Neuron (in vitro differentiated cells): ENCODE data around the gene INAFM1.
"Not testable (repeated sequence)": the region's sequence is repeated elsewhere in the genome, so short reads cannot be mapped to it uniquely, and the experiment has no call there.

Experiments
- H2AFZ ChIP-seq: one replicate; pipeline ENCODE4 v1.6.1; 2013; ENCODE audit warnings: low read depth, mild to moderate bottlenecking, inconsistent platforms, low read length, moderate library complexity
- H3K27me3 ChIP-seq: one replicate; pipeline ENCODE4 v1.6.1; 2013; ENCODE audit warnings: low read length; ENCODE audit not compliant: insufficient read depth
- H3K36me3 ChIP-seq: one replicate; pipeline ENCODE4 v1.6.1; 2013; ENCODE audit warnings: low read length; ENCODE audit not compliant: insufficient read depth
- H3K4me1 ChIP-seq: one replicate; pipeline ENCODE4 v1.6.1; 2013; ENCODE audit warnings: low read length; ENCODE audit not compliant: insufficient read depth
- H3K4me3 ChIP-seq: 2 replicates; pipeline ENCODE4 v1.5.1; 2013; ENCODE audit warnings: mild to moderate bottlenecking, low read length, moderate library complexity
- H3K9me3 ChIP-seq: one replicate; pipeline ENCODE4 v1.6.1; 2013; ENCODE audit warnings: low read length

INAFM1 gene

DNA sequence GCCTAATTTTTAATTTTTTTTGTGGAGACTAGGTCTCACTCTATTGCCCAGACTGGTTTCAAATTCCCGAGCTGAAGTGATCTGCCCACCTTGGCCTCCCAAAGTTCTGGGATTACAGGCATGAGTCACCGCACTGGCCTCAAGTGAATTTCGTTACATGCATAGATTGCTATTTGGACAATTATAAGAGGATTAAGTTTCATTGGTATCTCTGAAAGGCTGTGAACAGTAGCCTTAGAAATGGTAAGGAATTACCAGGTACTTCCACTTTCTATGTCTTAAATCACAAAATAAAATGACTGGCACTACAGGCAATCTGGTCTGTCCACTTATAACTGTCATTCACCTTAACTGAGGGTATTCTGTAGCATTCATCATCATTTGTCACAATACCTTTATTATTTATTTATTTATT lies 21.2 kb upstream of the INAFM1 start:
- H2AFZ ChIP-seq: no peak overlapping the region
- no peak overlapping the region for H3K4me3 ChIP-seq
- no peaks in the 10 kb centered on the region for H3K9me3 ChIP-seq
- H3K4me1 ChIP-seq: peaks cover 10% of the 10 kb centered on the region
- no peaks in the 10 kb centered on the region for H3K27me3 ChIP-seq
- H3K36me3 ChIP-seq: peaks cover 2% of the 10 kb centered on the region

DNA sequence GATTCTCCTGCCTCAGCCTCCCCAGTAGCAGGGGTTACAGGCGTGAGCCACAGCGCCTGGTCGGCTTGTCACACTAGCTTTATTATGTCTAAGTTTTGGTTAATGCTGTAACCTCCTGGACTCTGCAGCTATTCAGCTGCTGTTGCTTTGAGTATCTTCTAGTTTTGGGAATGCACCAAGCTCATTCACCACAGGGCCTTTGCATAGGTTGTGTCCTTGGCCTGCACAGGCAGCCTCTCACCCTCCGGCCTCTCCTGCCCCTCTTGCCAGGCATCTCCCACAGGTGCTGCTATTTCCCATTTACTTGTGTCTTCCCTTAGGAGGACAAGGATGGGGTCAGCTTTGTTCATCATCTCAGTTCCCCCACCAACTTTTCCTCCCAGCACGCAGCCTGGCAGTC lies 20.7 kb upstream of the INAFM1 start:
- no peak overlapping the region for H3K4me3 ChIP-seq
- H3K27me3 ChIP-seq: no peaks in the 10 kb centered on the region
- H3K4me1 ChIP-seq: peaks cover 11% of the 10 kb centered on the region
- no peak overlapping the region for H2AFZ ChIP-seq
- H3K36me3 ChIP-seq: peaks cover 7% of the 10 kb centered on the region
- no peaks in the 10 kb centered on the region for H3K9me3 ChIP-seq

DNA sequence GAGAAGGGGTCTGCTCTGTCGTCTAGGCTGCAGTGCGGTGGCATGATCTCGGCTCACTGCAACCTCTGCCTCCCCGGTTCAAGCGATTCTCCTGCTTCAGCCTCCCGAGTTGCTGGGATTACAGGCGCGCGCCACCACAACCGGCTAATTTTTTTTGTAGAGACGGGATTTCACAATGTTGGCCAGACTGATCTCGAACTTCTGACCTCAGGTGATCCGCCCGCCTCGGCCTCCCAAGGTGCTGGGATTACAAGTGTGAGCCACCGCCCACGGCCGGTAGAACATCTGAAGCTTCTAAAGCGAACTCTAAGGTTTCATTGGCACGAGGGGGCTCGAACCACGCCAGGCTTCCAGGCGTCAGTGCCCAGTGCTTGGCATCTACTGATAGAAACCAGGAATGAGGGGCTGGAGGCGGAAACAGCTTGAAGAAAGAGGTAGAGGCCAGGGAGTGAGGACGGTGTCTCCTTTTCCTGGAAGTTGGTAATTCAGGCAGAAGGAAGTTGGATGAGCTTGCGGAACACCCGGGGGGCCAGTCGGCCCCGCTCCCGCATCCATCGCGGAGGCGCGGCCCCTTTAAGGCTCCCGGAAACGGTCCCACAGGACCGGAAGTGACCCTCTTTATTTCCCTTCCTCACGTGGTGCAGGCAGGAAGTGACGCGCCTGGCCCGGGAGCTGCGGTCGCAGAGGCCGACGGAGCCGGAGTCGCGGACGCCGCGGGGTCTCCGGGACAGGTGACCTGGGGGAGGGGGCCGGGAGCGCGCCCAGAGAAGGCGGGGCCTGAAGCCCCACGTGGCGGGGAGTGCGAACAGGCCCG lies 18.6 kb upstream of the INAFM1 start, which contains the start of gene CCDC9:
TSS of gene CCDC9 (plus strand) at position 647 of the 814 bp plus-strand sequence. CDS start 1,876 bp downstream, outside the sequence.
- H2AFZ ChIP-seq: peak within 1 kb of the TSS; percentile 52
- peaks cover under 1% of the 10 kb centered on the region for H3K9me3 ChIP-seq
- H3K36me3 ChIP-seq: peaks cover 26% of the 10 kb centered on the region
- H3K27me3 ChIP-seq: no peaks in the 10 kb centered on the region
- peak within 1 kb of the TSS; percentile 73 for H3K4me3 ChIP-seq
- peaks cover 11% of the 10 kb centered on the region for H3K4me1 ChIP-seq

DNA sequence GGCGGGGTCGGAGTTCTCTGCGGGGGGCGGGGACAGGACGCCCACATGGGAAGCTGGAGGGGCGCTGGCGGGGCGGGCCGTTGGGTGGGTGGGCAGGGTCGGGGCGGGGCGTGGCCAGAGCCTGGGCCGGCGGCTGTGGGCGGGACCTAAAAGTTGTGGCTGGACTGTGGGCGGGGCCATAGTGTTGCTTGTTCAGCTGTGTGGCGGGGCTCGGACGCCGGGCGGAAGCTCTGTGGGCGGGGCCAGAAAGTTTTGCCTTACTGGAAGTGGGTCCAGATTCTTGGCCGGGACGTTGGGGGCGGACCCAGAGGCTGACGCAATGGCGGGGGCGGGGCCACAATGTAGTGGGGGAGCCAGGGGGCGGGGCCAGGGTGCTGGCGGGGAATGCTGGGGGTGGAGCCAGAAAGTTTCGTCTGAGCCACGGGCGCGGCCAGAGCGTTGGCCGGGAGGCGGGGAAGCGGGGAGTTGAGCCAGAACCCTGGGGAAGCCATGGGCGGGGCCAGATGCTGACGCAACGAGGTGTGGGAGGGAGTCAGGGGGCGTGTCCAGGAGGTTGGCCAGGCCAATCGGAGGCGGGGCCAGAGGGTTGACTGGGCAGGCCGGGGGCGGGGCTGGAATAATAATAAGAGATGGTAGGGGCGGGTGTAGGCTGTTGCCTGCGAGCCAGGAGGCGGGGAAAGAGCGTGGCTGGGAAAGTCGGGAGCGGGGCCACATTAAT lies 17.8 kb upstream of the INAFM1 start:
- H3K4me1 ChIP-seq: peaks cover 11% of the 10 kb centered on the region
- peak overlapping the region; percentile 60 for H3K4me3 ChIP-seq
- peaks cover 30% of the 10 kb centered on the region for H3K36me3 ChIP-seq

DNA sequence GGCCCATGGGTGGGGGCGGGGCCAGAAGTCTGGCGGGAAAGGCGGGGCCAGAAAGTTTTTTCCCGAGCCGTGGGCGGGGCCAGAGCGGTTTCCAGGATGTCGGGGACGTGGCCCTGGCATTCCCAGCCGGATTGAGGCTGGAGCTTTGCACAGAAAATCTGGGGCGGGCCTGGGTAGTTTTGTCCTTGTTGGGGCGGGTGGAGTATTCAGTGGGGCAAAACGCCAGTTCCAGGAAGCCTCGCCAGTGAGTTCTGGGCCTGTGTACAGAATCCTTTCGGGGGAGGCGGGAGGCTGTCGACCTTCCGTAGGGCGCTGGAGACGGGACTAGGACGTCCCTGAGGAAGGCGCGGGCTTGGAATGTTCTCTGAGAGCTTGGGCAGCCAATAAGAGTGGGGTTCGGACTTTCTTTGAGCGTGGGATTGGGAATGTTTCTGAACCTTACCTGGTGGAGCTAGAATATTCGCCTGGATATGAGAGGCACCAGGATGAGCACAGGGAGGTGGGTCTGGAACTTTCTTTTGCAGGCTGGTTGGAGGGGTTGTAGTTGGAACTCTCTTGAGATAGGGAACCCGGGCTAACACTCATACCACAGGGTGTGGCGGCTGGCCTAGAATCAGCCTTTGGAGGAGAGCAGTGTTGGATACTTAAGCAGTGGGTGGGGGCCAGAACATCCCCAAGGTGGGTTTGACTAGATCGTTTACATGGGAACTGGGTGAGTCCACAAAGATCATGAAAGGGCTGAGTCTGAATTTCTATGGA lies 17.1 kb upstream of the INAFM1 start:
- H3K4me3 ChIP-seq: peak overlapping the region; percentile 73
- H3K4me1 ChIP-seq: peaks cover 11% of the 10 kb centered on the region
- H3K27me3 ChIP-seq: no peaks in the 10 kb centered on the region
- H3K9me3 ChIP-seq: peaks cover 3% of the 10 kb centered on the region
- peak overlapping the region; percentile 52 for H2AFZ ChIP-seq
- H3K36me3 ChIP-seq: peaks cover 33% of the 10 kb centered on the region

More for the DNA sequence above, 17.8 kb upstream of the INAFM1 start:
- peak overlapping the region; percentile 52 for H2AFZ ChIP-seq
- H3K27me3 ChIP-seq: no peaks in the 10 kb centered on the region
- H3K9me3 ChIP-seq: peaks cover 3% of the 10 kb centered on the region

DNA sequence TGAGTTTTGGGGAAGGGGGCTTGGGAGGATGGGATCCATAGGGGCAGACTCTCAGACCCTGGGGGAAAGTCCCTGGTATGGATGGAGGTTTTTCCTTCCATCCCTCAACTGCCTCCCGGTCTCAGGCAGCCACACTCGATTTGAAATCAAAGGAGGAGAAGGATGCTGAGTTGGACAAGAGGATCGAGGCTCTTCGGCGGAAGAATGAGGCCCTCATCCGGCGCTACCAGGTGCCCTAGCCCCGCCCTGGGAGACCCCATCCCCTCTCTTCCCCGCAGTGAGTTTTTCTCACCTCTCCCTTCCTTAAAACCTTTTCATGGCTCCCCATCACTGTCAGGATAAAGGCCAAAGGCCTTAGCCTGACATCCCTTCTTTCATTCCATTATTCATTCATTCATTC lies 16.3 kb upstream of the INAFM1 start:
- Histone ChIP-seq H3K27me3 (no peaks in the 10 kb centered on the region), H3K36me3 (peaks cover 40% of the 10 kb centered on the region), H2AFZ (no peak overlapping the region), H3K4me1 (peaks cover 11% of the 10 kb centered on the region), H3K4me3 (peak overlapping the region; percentile 73), H3K9me3 (peaks cover 3% of the 10 kb centered on the region)

DNA sequence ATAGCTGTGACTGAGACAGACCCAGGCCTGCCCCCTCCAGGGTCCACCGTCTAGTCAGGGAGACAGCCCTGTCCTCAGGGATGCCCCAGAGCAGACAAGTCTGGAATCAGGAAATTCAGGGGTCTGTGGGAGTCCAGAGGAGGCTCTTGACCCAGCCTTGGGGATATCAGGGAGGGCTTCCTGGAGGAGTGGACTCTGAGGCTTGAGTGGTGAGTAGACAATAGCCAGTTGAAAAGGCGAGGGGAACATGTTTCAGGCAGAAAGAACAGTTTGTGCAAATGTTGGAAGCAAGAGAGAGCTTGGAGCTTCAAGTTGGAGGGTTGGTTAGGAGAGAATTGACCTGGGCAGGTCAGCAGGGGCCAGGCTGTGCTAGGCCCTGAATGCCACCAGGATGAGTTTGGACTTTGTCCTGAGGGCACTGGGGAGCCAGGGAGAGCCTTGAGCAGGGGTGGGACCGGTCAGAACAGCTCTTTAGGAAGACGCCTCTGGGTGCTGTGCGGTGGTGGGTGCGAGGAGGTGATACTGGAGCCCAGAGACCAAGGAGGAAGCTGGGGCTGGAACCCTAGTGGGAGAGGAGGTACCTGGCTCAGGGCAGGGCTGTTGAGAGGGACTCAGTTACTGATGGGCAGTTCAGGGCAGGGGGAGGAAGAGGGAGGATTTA lies 15.7 kb upstream of the INAFM1 start:
- Histone ChIP-seq H3K4me1 (peaks cover 11% of the 10 kb centered on the region), H3K36me3 (peaks cover 40% of the 10 kb centered on the region), H2AFZ (no peak overlapping the region), H3K27me3 (no peaks in the 10 kb centered on the region), H3K4me3 (no peak overlapping the region), H3K9me3 (peaks cover 3% of the 10 kb centered on the region)

DNA sequence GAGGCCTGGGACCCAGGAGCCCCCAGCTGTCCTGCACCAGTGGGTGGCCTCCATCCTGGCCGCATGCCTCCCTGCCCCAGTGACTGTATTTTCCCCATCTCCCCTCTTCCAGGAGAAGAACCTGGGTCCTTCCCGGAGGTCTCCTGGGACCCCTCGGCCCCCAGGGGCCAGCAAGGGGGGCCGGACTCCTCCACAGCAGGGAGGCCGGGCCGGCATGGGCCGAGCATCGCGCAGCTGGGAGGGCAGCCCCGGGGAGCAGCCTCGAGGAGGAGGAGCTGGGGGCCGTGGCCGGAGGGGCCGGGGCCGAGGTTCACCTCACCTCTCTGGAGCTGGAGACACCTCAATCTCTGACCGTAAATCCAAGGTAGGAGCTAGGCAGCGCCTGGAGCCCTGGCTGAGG lies 14.2 kb upstream of the INAFM1 start:
- H3K9me3 ChIP-seq: peaks cover 3% of the 10 kb centered on the region
- H3K4me3 ChIP-seq: no peak overlapping the region
- H3K4me1 ChIP-seq: peaks cover 11% of the 10 kb centered on the region
- H3K36me3 ChIP-seq: peaks cover 52% of the 10 kb centered on the region
- H3K27me3 ChIP-seq: no peaks in the 10 kb centered on the region
- H2AFZ ChIP-seq: no peak overlapping the region

DNA sequence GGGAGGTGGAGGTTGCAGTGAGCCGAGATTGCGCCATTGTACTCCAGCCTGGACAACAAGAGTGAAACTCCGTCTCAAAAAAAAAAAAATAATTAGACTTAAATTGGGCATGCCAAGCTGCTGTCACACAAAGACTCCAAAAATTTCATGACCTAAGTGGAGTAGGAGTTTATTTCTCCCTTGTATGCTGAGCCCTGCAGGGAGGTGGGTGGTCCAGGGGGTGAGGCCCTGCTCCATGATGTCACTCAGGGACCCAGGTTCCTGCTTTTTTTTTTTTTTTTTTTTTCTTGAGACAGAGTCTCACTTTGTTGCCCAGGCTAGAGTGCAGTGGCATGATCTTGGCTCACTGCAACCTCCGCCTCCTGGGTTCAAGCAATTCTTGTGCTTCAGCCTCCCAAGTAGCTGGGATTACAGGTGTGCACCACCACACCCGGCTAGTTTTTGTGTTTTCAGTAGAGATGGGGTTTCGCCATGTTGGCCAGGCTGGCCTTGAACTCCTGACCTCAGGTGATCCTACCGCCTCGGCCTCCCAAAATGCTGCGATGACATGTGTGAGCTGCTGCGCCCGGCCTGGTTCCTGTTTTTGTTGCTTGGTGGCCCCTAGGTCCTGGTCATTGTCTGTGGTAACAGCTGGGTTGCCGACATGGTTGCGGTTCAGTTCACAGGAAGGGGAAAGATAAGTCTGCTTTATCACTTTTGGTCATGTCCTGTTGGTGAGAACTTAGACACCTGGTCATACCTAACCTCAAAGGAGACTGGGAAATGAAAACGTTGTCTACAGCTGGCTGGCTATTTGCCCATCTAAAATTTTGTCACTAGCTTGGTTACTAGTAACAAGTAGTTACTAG lies 12.5 kb upstream of the INAFM1 start:
- Histone ChIP-seq H3K4me1 (peaks cover 11% of the 10 kb centered on the region), H3K36me3 (peaks cover 60% of the 10 kb centered on the region)
- H3K27me3 ChIP-seq, H3K9me3 ChIP-seq, H2AFZ ChIP-seq, H3K4me3 ChIP-seq: not testable (repeated sequence)

DNA sequence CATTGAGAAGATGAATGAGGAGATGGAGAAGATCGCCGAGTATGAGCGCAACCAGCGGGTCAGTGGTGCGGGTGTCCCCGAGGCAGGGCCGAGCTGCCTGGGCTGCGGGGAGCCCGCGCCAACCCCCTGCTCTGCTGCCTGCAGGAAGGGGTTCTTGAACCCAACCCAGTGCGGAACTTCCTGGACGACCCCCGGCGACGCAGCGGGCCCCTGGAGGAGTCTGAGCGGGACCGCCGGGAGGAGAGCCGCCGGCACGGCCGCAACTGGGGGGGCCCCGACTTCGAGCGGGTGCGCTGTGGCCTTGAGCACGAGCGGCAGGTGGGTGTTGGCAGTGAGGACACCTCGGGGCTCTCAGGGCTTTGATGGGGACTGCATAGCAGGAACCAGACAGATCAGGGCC lies 10.1 kb upstream of the INAFM1 start:
- Histone ChIP-seq H3K4me1 (no peaks in the 10 kb centered on the region), H3K9me3 (peaks cover 3% of the 10 kb centered on the region), H3K27me3 (no peaks in the 10 kb centered on the region), H2AFZ (no peak overlapping the region), H3K36me3 (peaks cover 61% of the 10 kb centered on the region), H3K4me3 (no peak overlapping the region)

DNA sequence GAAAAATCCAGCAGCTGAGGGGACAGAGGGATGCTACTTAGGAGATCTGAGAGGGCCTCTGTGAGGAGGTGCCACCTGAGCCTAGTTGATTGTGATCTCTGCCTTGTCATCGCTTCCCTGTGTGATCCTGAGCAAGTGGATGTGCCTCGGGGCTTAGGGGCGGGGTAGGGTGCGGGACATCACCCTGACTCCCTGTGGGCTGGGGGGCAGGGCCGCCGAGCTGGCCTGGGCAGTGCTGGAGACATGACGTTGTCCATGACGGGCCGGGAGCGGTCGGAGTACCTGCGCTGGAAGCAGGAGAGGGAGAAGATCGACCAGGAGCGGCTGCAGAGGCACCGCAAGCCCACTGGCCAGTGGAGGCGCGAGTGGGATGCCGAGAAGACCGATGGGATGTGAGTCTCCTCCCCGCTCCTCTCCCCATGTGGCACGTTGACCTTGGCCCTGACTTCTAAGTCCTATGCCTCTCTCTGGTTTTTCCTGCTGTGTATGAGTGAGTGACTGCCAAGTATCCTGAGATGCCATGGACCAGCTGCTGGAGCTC lies 8.2 kb upstream of the INAFM1 start:
- H3K36me3 ChIP-seq: peaks cover 57% of the 10 kb centered on the region
- H3K27me3 ChIP-seq: no peaks in the 10 kb centered on the region
- H2AFZ ChIP-seq: no peak overlapping the region
- no peaks in the 10 kb centered on the region for H3K4me1 ChIP-seq
- H3K4me3 ChIP-seq: no peak overlapping the region
- H3K9me3 ChIP-seq: no peaks in the 10 kb centered on the region

DNA sequence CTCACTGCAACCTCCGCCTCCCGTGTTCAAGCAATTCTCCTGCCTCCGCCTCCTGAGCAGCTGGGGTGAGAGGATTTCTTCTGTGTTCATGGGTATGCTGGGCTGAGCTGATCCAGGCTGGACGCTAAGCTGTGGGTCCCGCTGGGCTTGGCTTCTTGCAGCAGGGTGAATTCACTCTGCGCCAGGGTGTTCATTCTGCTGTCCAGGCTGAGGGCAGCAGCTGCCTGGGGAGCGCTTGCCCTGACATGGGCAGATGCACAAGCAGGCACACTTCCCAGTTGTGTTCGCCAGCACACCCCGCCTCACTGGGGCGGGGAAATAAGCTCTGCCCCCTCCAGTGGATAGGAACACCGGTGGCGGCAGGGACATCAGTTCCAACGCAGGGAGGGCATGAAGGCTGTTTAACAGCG lies 7.3 kb upstream of the INAFM1 start:
- Histone ChIP-seq H3K4me3 (no peak overlapping the region), H3K9me3 (no peaks in the 10 kb centered on the region), H3K27me3 (no peaks in the 10 kb centered on the region), H3K36me3 (peaks cover 56% of the 10 kb centered on the region), H2AFZ (no peak overlapping the region), H3K4me1 (peaks cover 1% of the 10 kb centered on the region)
